ENCODE data around the gene LRRC26.

The LRRC26 gene

GRCh38 chr9:137216188-137216965 is 46.5 kb upstream of the LRRC26 start:
- H3K36me3 ChIP-seq (ENCODE audit: insufficient read depth), result no peaks in the 10 kb centered on the region
- H3K4me2 ChIP-seq, result no peak overlapping the region
- TF ChIP-seq, protein P1, sequence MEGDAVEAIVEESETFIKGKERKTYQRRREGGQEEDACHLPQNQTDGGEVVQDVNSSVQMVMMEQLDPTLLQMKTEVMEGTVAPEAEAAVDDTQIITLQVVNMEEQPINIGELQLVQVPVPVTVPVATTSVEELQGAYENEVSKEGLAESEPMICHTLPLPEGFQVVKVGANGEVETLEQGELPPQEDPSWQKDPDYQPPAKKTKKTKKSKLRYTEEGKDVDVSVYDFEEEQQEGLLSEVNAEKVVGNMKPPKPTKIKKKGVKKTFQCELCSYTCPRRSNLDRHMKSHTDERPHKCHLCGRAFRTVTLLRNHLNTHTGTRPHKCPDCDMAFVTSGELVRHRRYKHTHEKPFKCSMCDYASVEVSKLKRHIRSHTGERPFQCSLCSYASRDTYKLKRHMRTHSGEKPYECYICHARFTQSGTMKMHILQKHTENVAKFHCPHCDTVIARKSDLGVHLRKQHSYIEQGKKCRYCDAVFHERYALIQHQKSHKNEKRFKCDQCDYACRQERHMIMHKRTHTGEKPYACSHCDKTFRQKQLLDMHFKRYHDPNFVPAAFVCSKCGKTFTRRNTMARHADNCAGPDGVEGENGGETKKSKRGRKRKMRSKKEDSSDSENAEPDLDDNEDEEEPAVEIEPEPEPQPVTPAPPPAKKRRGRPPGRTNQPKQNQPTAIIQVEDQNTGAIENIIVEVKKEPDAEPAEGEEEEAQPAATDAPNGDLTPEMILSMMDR (conservative IDR thresholded peaks at IDR 0.05; ENCODE audit: low read depth, low read length), result no peak
- H3K4me3 ChIP-seq (IDR thresholded peaks at IDR 0.05; ENCODE audit: insufficient read depth, low read depth, low read length), result no peak overlapping the region
- no peak overlapping the region for H2AFZ ChIP-seq (ENCODE audit: low read depth)
- H3K27ac ChIP-seq, result no peak overlapping the region
- H4K20me1 ChIP-seq (ENCODE audit: insufficient read depth), result no peaks in the 10 kb centered on the region
- H3K27me3 ChIP-seq (ENCODE audit: insufficient read depth, low read depth), result no peaks in the 10 kb centered on the region
- no peak overlapping the region for H3K9ac ChIP-seq
- no peaks in the 10 kb centered on the region for H3K79me2 ChIP-seq (ENCODE audit: insufficient read depth, low read depth)
- H3K4me1 ChIP-seq (ENCODE audit: low read depth, poor library complexity, severe bottlenecking), result no peaks in the 10 kb centered on the region

DNA sequence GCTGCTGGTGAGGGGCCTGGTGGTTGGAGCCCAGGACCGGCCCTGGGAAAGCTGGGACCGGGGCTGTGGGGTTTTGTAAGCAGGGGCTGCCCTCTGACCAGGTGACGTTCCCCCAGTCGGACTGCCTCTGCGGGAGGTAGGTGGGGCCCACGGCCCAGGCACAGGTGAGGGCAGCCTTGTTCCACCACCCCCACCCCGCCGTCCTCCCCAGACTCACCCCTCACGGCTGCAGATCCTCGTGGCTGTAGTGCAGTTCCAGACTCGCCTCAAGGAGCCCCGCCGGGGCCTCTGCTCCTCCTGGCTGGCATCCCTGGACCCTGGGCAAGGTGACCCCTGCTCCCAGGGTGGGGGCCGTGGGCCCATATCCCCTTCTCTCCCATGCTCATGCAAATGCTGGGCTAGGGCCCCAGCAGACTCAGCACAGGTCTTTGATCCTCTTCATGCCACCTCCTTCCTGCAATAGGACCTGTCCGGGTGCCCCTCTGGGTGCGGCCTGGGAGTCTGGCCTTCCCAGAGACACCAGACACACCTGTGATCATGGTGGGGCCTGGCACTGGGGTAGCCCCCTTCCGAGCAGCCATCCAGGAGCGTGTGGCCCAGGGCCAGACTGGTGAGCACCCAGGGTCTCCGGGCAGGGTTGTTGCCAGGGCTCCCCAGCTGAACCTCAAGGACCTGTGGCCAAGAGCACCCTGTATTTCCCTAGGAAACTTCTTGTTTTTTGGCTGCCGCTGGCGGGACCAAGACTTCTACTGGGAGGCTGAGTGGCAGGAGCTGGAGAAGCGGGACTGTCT is 45.5 kb upstream of the LRRC26 start:
- H3K4me2 ChIP-seq, result no peak overlapping the region
- H3K36me3 ChIP-seq (ENCODE audit: insufficient read depth), result no peaks in the 10 kb centered on the region
- H3K27ac ChIP-seq, result no peak overlapping the region
- H3K4me3 ChIP-seq (IDR thresholded peaks at IDR 0.05; ENCODE audit: insufficient read depth, low read depth, low read length), result no peak overlapping the region
- H2AFZ ChIP-seq (ENCODE audit: low read depth), result no peak overlapping the region
- no peaks in the 10 kb centered on the region for H3K4me1 ChIP-seq (ENCODE audit: low read depth, poor library complexity, severe bottlenecking)
- no peaks in the 10 kb centered on the region for H3K79me2 ChIP-seq (ENCODE audit: insufficient read depth, low read depth)
- H3K9ac ChIP-seq, result no peak overlapping the region
- no peaks in the 10 kb centered on the region for H4K20me1 ChIP-seq (ENCODE audit: insufficient read depth)
- no peaks in the 10 kb centered on the region for H3K27me3 ChIP-seq (ENCODE audit: insufficient read depth, low read depth)
- TF ChIP-seq, protein P1 (conservative IDR thresholded peaks at IDR 0.05; ENCODE audit: low read depth, low read length), result no peak

DNA sequence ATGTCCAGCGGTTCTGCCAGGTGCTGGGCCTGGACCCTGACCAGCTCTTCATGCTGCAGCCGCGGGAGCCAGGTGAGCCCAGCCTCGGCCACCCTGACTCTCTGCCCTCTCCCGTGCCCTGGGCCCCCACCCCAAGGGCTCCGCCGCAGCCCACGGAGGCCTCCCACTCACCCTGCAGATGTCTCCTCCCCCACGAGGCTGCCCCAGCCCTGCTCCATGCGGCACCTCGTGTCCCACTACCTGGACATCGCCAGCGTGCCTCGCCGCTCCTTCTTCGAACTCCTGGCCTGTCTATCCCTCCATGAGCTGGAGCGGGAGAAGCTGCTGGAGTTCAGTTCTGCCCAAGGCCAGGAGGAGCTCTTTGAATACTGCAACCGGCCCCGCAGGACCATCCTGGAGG is 44.8 kb upstream of the LRRC26 start:
- Histone ChIP-seq H3K27me3 (ENCODE audit: insufficient read depth, low read depth) (no peaks in the 10 kb centered on the region), H3K27ac (no peak overlapping the region), H3K4me2 (no peak overlapping the region), H3K79me2 (ENCODE audit: insufficient read depth, low read depth) (no peaks in the 10 kb centered on the region), H4K20me1 (ENCODE audit: insufficient read depth) (no peaks in the 10 kb centered on the region), H3K36me3 (ENCODE audit: insufficient read depth) (no peaks in the 10 kb centered on the region), H3K4me1 (ENCODE audit: low read depth, poor library complexity, severe bottlenecking) (no peaks in the 10 kb centered on the region), H3K9ac (no peak overlapping the region), H3K4me3 (IDR thresholded peaks at IDR 0.05; ENCODE audit: insufficient read depth, low read depth, low read length) (no peak overlapping the region), H2AFZ (ENCODE audit: low read depth) (no peak overlapping the region)
- TF ChIP-seq, protein P1 (conservative IDR thresholded peaks at IDR 0.05; ENCODE audit: low read depth, low read length), result no peak

DNA sequence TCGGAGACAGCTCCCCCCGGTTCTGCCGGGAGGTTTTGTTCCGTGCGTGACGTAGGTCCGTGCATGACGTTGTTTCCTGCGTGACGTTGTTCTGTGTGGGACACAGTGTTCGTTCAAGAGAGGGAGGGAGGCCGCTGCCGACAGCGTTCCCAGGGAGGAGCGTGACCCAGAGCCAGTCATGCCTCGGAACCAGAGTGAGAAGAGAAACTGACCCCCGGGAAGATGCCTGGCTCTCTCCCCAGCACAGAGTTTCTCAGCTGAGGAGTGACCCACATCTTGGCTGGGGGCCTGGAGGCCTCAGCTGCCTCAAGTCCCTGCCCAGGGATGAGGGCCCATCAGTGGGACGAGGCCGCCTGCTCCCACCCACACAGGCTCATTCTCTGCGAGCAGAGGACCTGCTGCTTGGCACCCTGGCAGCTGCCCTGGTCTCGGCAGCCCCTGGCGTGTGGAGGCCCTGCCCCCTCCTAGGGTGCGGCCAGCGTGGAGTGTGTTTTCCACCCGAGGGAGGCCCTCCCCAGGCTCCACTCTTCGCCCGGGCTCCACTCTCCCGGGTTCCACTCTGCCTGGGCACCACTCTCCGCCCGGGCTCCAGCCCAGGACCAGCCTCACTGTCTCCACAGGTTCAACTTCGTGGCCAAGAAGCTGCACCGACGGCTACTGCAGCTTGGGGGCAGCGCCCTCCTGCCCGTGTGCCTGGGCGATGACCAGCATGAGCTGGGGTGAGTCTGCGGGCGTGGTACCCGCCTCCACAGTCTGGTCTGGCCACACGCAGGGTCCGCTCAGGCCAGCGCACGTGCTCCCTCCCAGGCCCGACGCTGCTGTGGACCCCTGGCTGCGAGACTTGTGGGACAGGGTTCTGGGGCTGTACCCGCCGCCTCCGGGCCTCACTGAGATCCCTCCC is 43.6 kb upstream of the LRRC26 start:
- TF ChIP-seq, protein P1 (conservative IDR thresholded peaks at IDR 0.05; ENCODE audit: low read depth, low read length), result no peak
- no peak overlapping the region for H3K4me3 ChIP-seq (IDR thresholded peaks at IDR 0.05; ENCODE audit: insufficient read depth, low read depth, low read length)
- no peak overlapping the region for H2AFZ ChIP-seq (ENCODE audit: low read depth)
- no peaks in the 10 kb centered on the region for H3K79me2 ChIP-seq (ENCODE audit: insufficient read depth, low read depth)
- no peaks in the 10 kb centered on the region for H3K36me3 ChIP-seq (ENCODE audit: insufficient read depth)
- H3K27ac ChIP-seq, result no peak overlapping the region
- no peak overlapping the region for H3K9ac ChIP-seq
- no peak overlapping the region for H3K4me2 ChIP-seq
- H3K4me1 ChIP-seq (ENCODE audit: low read depth, poor library complexity, severe bottlenecking), result no peaks in the 10 kb centered on the region
- H4K20me1 ChIP-seq (ENCODE audit: insufficient read depth), result no peaks in the 10 kb centered on the region
- no peaks in the 10 kb centered on the region for H3K27me3 ChIP-seq (ENCODE audit: insufficient read depth, low read depth)
